Left ventricle myocardium inferior (tissue), 1 donor: ENCODE results near the gene SDK2. TPM values are rescaled to one million over a fixed set of nuclear protein-coding genes. Genes with fewer than 3 reads are reported as not detected.
A peak's percentile ranks its signal among the peaks of the same experiment; 100 is the strongest.

Experiments
- DNase-seq: peaks from one replicate; pipeline ENCODE4 v3.0.0-alpha.2; 2020
- H3K27ac ChIP-seq: fragments of 200-600 bp; replicated peaks from 2 replicates; pipeline ENCODE4 v1.8.0; 2021
- H3K27me3 ChIP-seq: fragments of 200-600 bp; 2 replicates; pipeline ENCODE4 v1.8.0; 2021; ENCODE audit warnings: low read depth
- H3K36me3 ChIP-seq: fragments of 200-600 bp; 2 replicates; pipeline ENCODE4 v1.8.0; 2021
- H3K4me1 ChIP-seq: fragments of 200-600 bp; 2 replicates; pipeline ENCODE4 v1.8.0; 2021
- H3K4me3 ChIP-seq: fragments of 200-600 bp; 2 replicates; pipeline ENCODE4 v1.8.0; 2021; ENCODE audit warnings: mild to moderate bottlenecking, moderate library complexity
- H3K9me3 ChIP-seq: fragments of 200-600 bp; replicated peaks from 2 replicates; pipeline ENCODE4 v1.8.0; 2021
- CTCF ChIP-seq: fragments of 200-600 bp; IDR thresholded peaks from 2 replicates; pipeline ENCODE4 v1.8.0; 2021; ENCODE audit warnings: antibody characterized with exemption, mild to moderate bottlenecking, borderline replicate concordance
- intact Hi-C: fragments of 100-400 bp; cut with micrococcal nuclease; formaldehyde crosslinking; loops from one replicate; pipeline ENCODE4 v1.11.0; 2022
- total RNA-seq: library from RNA; stranded (reverse); fragmentation: NEBNext Ultra II Directional; extraction: Animal tissue kit (Norgen Biotek cat#: 25700); gene quantifications from one replicate; pipeline ENCODE4 v1.2.1, GENCODE V29; 2021
- donor health status: DM: no; HTN: yes; CAD: no; lungs with severe emphysema.

The SDK2 gene
- total RNA-seq, 1 donor from 2014 or later = 2.2 TPM

- H3K36me3 ChIP-seq = no peaks in the 10 kb centered on the region
- no peaks in the 10 kb centered on the region for H3K9me3 ChIP-seq
- TF ChIP-seq CTCF = no peak
- intact Hi-C loops = no loop called here
- peaks cover 75% of the 10 kb centered on the region for H3K27me3 ChIP-seq
- peaks cover 26% of the 10 kb centered on the region for H3K4me1 ChIP-seq
- no peak for DNase-seq
- H3K4me3 ChIP-seq = no peak overlapping the region
- H3K27ac ChIP-seq = no peak overlapping the region
These were observed 3.1 kb upstream of the SDK2 start for GRCh38 chr17:73647301-73647695.

GRCh38 chr17:73646409-73647300, 2.4 kb upstream of the SDK2 start:
- Histone ChIP-seq H3K4me1 (peaks cover 26% of the 10 kb centered on the region), H3K27me3 (peaks cover 81% of the 10 kb centered on the region), H3K36me3 (no peaks in the 10 kb centered on the region), H3K9me3 (no peaks in the 10 kb centered on the region), H3K27ac (no peak overlapping the region), H3K4me3 (no peak overlapping the region)
- intact Hi-C loops = no loop called here
- TF ChIP-seq CTCF = no peak
- no peak for DNase-seq

- peaks cover 26% of the 10 kb centered on the region for H3K4me1 ChIP-seq
- H3K27ac ChIP-seq = no peak overlapping the region
- DNase-seq = peak; percentile 60
- peak; percentile 20 for TF ChIP-seq CTCF
- H3K36me3 ChIP-seq = no peaks in the 10 kb centered on the region
- intact Hi-C loops = no loop called here
- H3K9me3 ChIP-seq = no peaks in the 10 kb centered on the region
- H3K4me3 ChIP-seq = peak overlapping the region; percentile 71
- H3K27me3 ChIP-seq = peaks cover 95% of the 10 kb centered on the region
These were observed 1.0 kb upstream of the SDK2 start for GRCh38 chr17:73645050-73645871.

- H3K27ac ChIP-seq = no peak overlapping the region
- peaks cover 88% of the 10 kb centered on the region for H3K27me3 ChIP-seq
- peak overlapping the region; percentile 71 for H3K4me3 ChIP-seq
- no peak for DNase-seq
- peaks cover 26% of the 10 kb centered on the region for H3K4me1 ChIP-seq
- intact Hi-C loops = no loop called here
- H3K36me3 ChIP-seq = no peaks in the 10 kb centered on the region
- no peaks in the 10 kb centered on the region for H3K9me3 ChIP-seq
- no peak for TF ChIP-seq CTCF
These were observed 447 bp downstream of the SDK2 start for GRCh38 chr17:73643852-73644144.

GRCh38 chr17:73643001-73643851, 1.0 kb downstream of the SDK2 start:
- H3K4me1 ChIP-seq = peaks cover 26% of the 10 kb centered on the region
- H3K9me3 ChIP-seq = no peaks in the 10 kb centered on the region
- H3K4me3 ChIP-seq = peak overlapping the region; percentile 71
- H3K27ac ChIP-seq = no peak overlapping the region
- intact Hi-C loops = no loop called here
- peak; percentile 23 for DNase-seq
- no peaks in the 10 kb centered on the region for H3K36me3 ChIP-seq
- no peak for TF ChIP-seq CTCF
- H3K27me3 ChIP-seq = peaks cover 83% of the 10 kb centered on the region
